Neural cell (in vitro differentiated cells): ENCODE measurements around the gene TCIRG1. TPM values are rescaled to one million over a fixed set of nuclear protein-coding genes. Genes with fewer than 3 reads are reported as not detected.

Experiments
- H2AFZ ChIP-seq: fragments of 200-600, 300-800 bp; sonication (generic), shearing (Covaris generic); 2 replicates; pipeline ENCODE4 v1.6.0; 2014; ENCODE audit warnings: low read depth, mild to moderate bottlenecking, antibody characterized with exemption, low read length, moderate library complexity
- H3F3A ChIP-seq: fragments of 200-600 bp; shearing (Covaris generic); 2 replicates; pipeline ENCODE4 v1.6.1; 2016; ENCODE audit warnings: mild to moderate bottlenecking, moderate library complexity, mixed read lengths, antibody characterized with exemption, low read length; ENCODE audit not compliant: insufficient read depth, poor library complexity, severe bottlenecking
- H3K27ac ChIP-seq: fragments of 200-600, 300-800 bp; sonication (generic), shearing (Covaris generic); 2 replicates; pipeline ENCODE4 v1.5.1; 2014; ENCODE audit warnings: mild to moderate bottlenecking, low read length, moderate library complexity
- H3K27me3 ChIP-seq: fragments of 300-800, 200-600 bp; sonication (generic), shearing (Covaris generic); 2 replicates; pipeline ENCODE4 v1.6.0; 2014; ENCODE audit warnings: mild to moderate bottlenecking, low read depth, low read length, moderate library complexity; ENCODE audit not compliant: insufficient read depth
- H3K36me3 ChIP-seq: fragments of 300-800, 200-600 bp; sonication (generic), shearing (Covaris generic); 2 replicates; pipeline ENCODE4 v1.5.1; 2014; ENCODE audit warnings: mild to moderate bottlenecking, antibody characterized with exemption, low read length, moderate library complexity; ENCODE audit not compliant: insufficient read depth
- H3K4me2 ChIP-seq: fragments of 300-800, 200-600 bp; sonication (generic), shearing (Covaris generic); 2 replicates; pipeline ENCODE4 v1.6.0; 2014; ENCODE audit warnings: mild to moderate bottlenecking, low read length
- H3K4me3 ChIP-seq: fragments of 300-800, 200-600 bp; sonication (generic), shearing (Covaris generic); 2 replicates; pipeline ENCODE4 v1.5.1; 2014; ENCODE audit warnings: mild to moderate bottlenecking, low read length, moderate library complexity
- H3K79me2 ChIP-seq: fragments of 200-600 bp; shearing (Covaris generic); replicated peaks from 2 replicates; pipeline ENCODE4 v1.6.0; 2014; ENCODE audit warnings: mild to moderate bottlenecking, low read length, moderate library complexity; ENCODE audit not compliant: insufficient read depth
- H3K9ac ChIP-seq: fragments of 300-800, 200-600 bp; sonication (generic), shearing (Covaris generic); 2 replicates; pipeline ENCODE4 v1.6.1; 2016; ENCODE audit warnings: mild to moderate bottlenecking, low read length, mixed read lengths
- H3K9me2 ChIP-seq: fragments of 200-600 bp; shearing (Covaris generic); 2 replicates; pipeline ENCODE4 v1.6.1; 2016; ENCODE audit warnings: mild to moderate bottlenecking, low read length, mixed read lengths; ENCODE audit not compliant: insufficient read depth
- H3K9me3 ChIP-seq: fragments of 200-600, 300-800 bp; sonication (generic), shearing (Covaris generic); 2 replicates; pipeline ENCODE4 v1.6.1; 2016; ENCODE audit warnings: mild to moderate bottlenecking, mixed run types, low read length, moderate library complexity, mixed read lengths
- H4K20me1 ChIP-seq: fragments of 200-600 bp; shearing (Covaris generic); 2 replicates; pipeline ENCODE4 v1.6.1; 2016; ENCODE audit warnings: mild to moderate bottlenecking, mixed run types; ENCODE audit not compliant: insufficient read depth
- EP300 ChIP-seq: fragments of 450-650 bp; conservative IDR thresholded peaks from 2 replicates; pipeline ENCODE4 v1.6.1; 2014; ENCODE audit warnings: antibody characterized with exemption, mild to moderate bottlenecking, moderate library complexity; ENCODE audit not compliant: poor library complexity, severe bottlenecking
- EZH2 ChIP-seq: fragments of 200-600, 300-800 bp; shearing (Covaris generic), sonication (generic); IDR thresholded peaks from 2 replicates; pipeline ENCODE4 v1.6.1; 2014; ENCODE audit warnings: antibody characterized with exemption, low read length, borderline replicate concordance, mild to moderate bottlenecking; ENCODE audit not compliant: insufficient read depth, poor library complexity, severe bottlenecking
- MXI1 ChIP-seq: fragments of 450-650 bp; conservative IDR thresholded peaks from 2 replicates; pipeline ENCODE4 v1.6.1; 2014; ENCODE audit warnings: antibody characterized with exemption, mild to moderate bottlenecking; ENCODE audit not compliant: poor library complexity, severe bottlenecking
- POLR2AphosphoS5 ChIP-seq: IDR thresholded peaks from 2 replicates; pipeline ENCODE4 v1.6.1; 2012
- RAD21 ChIP-seq: fragments of 450-650 bp; conservative IDR thresholded peaks from 2 replicates; pipeline ENCODE4 v1.6.1; 2014; ENCODE audit warnings: antibody characterized with exemption, mild to moderate bottlenecking, moderate library complexity
- SMC3 ChIP-seq: fragments of 450-650 bp; conservative IDR thresholded peaks from 2 replicates; pipeline ENCODE4 v1.6.1; 2014; ENCODE audit warnings: antibody characterized with exemption, mild to moderate bottlenecking, moderate library complexity; ENCODE audit not compliant: poor library complexity
- TAF1 ChIP-seq: IDR thresholded peaks from 2 replicates; pipeline ENCODE4 v1.6.1; 2012; ENCODE audit warnings: low read depth
- polyA plus RNA-seq: library from polyadenylated mRNA; depleted of rRNA; stranded (reverse); fragments of >200 nt; gene quantifications from 2 replicates; pipeline ENCODE4 v1.2.3, GENCODE V29; 2014
- TF ChIP-seq, protein P1 (sequence below): fragments of 450-650 bp; IDR thresholded peaks from 2 replicates; pipeline ENCODE4 v1.5.1; 2014; ENCODE audit warnings: antibody characterized with exemption, mild to moderate bottlenecking, moderate library complexity; ENCODE audit not compliant: poor library complexity, severe bottlenecking
- TF ChIP-seq, protein P2 (sequence below): IDR thresholded peaks from 2 replicates; pipeline ENCODE4 v1.6.1; 2012; ENCODE audit warnings: borderline replicate concordance

The TCIRG1 gene
- polyA plus RNA-seq, 1 donor from 2014 or later: 1.8 TPM

DNA sequence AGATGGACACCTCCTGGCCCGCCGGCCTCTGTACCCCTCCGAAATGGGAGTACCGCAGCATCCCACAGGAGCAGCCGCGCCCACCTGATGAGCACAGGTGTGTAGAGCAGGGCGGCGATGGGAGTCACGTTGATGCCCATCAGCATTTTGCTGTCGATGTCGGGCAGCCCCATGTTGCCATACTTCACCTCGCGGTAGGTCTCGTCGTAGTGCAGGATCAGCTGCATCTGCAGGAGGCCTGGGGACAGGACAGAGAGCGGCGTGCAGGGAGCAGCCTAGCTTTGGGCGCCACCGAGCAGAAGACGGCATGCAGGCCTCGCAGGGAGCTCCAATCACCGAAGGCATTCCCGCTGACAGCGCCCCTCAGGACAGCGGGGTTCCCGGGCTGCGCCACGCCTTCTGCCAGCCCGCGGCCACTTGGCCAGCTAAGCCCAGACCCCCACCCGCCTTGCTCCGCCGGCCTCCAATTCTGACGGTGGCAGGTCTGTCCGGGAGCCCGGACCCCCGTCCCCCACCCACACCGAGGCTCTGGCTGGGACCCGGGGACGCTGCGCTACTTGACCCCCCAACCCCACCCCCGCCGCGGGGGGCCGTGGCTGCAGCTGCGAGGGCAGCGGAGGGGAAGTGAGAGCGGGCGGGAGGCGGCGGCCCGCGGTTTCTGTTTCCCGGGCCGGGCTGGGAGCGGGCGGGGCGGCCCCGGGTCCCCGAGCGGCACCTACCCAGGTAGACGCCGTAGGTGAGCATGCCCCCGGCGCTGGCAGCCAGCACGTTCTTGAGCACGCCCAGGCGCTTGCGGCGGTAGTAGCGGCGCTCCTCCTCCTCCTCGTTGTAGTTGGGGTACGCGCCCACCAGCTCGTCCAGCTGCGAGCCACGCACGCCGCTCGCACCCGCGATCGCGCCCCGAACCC is 35.6 kb upstream of the TCIRG1 start:
- peaks cover 32% of the 10 kb centered on the region for H3K27me3 ChIP-seq
- no peak for TF ChIP-seq POLR2AphosphoS5
- TF ChIP-seq, protein P1, sequence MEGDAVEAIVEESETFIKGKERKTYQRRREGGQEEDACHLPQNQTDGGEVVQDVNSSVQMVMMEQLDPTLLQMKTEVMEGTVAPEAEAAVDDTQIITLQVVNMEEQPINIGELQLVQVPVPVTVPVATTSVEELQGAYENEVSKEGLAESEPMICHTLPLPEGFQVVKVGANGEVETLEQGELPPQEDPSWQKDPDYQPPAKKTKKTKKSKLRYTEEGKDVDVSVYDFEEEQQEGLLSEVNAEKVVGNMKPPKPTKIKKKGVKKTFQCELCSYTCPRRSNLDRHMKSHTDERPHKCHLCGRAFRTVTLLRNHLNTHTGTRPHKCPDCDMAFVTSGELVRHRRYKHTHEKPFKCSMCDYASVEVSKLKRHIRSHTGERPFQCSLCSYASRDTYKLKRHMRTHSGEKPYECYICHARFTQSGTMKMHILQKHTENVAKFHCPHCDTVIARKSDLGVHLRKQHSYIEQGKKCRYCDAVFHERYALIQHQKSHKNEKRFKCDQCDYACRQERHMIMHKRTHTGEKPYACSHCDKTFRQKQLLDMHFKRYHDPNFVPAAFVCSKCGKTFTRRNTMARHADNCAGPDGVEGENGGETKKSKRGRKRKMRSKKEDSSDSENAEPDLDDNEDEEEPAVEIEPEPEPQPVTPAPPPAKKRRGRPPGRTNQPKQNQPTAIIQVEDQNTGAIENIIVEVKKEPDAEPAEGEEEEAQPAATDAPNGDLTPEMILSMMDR: no peak
- TF ChIP-seq EZH2: peak; percentile 19
- no peaks in the 10 kb centered on the region for H4K20me1 ChIP-seq
- no peaks in the 10 kb centered on the region for H3K9me3 ChIP-seq
- H3K4me3 ChIP-seq: peak overlapping the region; percentile 62
- H3K4me2 ChIP-seq: no peak overlapping the region
- H3F3A ChIP-seq: no peaks in the 10 kb centered on the region
- H3K79me2 ChIP-seq: no peaks in the 10 kb centered on the region
- no peak overlapping the region for H2AFZ ChIP-seq
- no peak overlapping the region for H3K9ac ChIP-seq
- no peak overlapping the region for H3K27ac ChIP-seq
- H3K36me3 ChIP-seq: no peaks in the 10 kb centered on the region
- H3K9me2 ChIP-seq: no peaks in the 10 kb centered on the region

DNA sequence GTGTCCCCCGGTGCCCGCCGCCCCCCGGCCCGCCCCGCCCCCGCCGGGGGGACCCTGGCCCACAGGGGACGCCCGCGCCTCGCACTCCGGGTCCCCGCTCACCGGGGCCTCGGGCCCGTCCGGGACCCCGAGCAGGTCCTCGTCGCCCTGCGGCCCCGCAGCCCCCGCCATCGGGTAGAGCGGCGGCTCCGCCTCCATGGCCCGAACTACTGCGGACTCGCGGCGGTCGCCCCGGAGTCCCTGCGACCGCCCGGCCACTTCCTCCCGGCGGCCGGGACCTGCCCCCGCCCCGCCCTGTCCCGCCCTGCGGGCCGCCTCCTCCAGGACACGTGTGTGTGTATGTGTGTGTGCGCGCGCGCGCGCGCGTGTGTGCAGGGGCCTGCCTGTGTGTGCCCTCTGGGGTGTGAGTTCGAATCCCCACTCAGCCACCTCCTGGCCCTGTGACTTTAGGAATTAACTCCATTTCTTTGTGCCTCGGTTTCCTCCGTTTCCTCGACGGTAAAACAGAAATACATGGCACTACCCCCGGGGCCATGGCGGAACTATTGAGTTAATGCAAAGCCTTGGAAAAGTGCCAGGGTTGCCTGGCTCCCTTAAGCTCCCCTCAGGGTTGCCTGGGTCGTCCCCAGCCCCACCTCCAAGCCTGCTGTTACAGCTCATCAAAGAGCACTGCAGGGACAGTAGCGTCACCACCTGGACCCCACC is 34.8 kb upstream of the TCIRG1 start, which contains the start of gene UNC93B1:
Gene UNC93B1, minus strand, starts transcription at position 252 of the 705 bp plus-strand sequence. Its CDS starts 54 bp downstream, at position 198.
- no peaks in the 10 kb centered on the region for H3K9me3 ChIP-seq
- H4K20me1 ChIP-seq: no peaks in the 10 kb centered on the region
- H3K9ac ChIP-seq: no peak within 1 kb of the TSS
- no peaks in the 10 kb centered on the region for H3K79me2 ChIP-seq
- no peak within 1 kb of the TSS for H2AFZ ChIP-seq
- no peak within 1 kb of the TSS for H3K4me2 ChIP-seq
- TF ChIP-seq MXI1 (no peak), EZH2 (peak; percentile 27)
- H3K36me3 ChIP-seq: no peaks in the 10 kb centered on the region
- H3K4me3 ChIP-seq: peak within 1 kb of the TSS; percentile 62
- peaks cover 32% of the 10 kb centered on the region for H3K27me3 ChIP-seq
- no peaks in the 10 kb centered on the region for H3K9me2 ChIP-seq
- H3F3A ChIP-seq: no peaks in the 10 kb centered on the region
- no peak within 1 kb of the TSS for H3K27ac ChIP-seq

- no peaks in the 10 kb centered on the region for H3K9me3 ChIP-seq
- no peaks in the 10 kb centered on the region for H3K36me3 ChIP-seq
- no peak for TF ChIP-seq SMC3
- TF ChIP-seq TAF1: no peak
- TF ChIP-seq EZH2: no peak
- TF ChIP-seq EP300: no peak
- TF ChIP-seq MXI1: no peak
- TF ChIP-seq, protein P1: no peak
- TF ChIP-seq, protein P2, sequence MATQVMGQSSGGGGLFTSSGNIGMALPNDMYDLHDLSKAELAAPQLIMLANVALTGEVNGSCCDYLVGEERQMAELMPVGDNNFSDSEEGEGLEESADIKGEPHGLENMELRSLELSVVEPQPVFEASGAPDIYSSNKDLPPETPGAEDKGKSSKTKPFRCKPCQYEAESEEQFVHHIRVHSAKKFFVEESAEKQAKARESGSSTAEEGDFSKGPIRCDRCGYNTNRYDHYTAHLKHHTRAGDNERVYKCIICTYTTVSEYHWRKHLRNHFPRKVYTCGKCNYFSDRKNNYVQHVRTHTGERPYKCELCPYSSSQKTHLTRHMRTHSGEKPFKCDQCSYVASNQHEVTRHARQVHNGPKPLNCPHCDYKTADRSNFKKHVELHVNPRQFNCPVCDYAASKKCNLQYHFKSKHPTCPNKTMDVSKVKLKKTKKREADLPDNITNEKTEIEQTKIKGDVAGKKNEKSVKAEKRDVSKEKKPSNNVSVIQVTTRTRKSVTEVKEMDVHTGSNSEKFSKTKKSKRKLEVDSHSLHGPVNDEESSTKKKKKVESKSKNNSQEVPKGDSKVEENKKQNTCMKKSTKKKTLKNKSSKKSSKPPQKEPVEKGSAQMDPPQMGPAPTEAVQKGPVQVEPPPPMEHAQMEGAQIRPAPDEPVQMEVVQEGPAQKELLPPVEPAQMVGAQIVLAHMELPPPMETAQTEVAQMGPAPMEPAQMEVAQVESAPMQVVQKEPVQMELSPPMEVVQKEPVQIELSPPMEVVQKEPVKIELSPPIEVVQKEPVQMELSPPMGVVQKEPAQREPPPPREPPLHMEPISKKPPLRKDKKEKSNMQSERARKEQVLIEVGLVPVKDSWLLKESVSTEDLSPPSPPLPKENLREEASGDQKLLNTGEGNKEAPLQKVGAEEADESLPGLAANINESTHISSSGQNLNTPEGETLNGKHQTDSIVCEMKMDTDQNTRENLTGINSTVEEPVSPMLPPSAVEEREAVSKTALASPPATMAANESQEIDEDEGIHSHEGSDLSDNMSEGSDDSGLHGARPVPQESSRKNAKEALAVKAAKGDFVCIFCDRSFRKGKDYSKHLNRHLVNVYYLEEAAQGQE: no peak
- no peak for TF ChIP-seq POLR2AphosphoS5
- no peak for TF ChIP-seq RAD21
- H3K27ac ChIP-seq: no peak overlapping the region
- no peak overlapping the region for H3K4me3 ChIP-seq
- H3K9me2 ChIP-seq: no peaks in the 10 kb centered on the region
- H3K4me2 ChIP-seq: no peak overlapping the region
- no peaks in the 10 kb centered on the region for H3F3A ChIP-seq
- H4K20me1 ChIP-seq: no peaks in the 10 kb centered on the region
- no peak overlapping the region for H2AFZ ChIP-seq
- H3K9ac ChIP-seq: no peak overlapping the region
- H3K79me2 ChIP-seq: no peaks in the 10 kb centered on the region
- H3K27me3 ChIP-seq: peaks cover 32% of the 10 kb centered on the region
These were observed 34.1 kb upstream of the TCIRG1 start for GRCh38 chr11:68004551-68005335.
